Breast epithelium (tissue), 3 donors: ENCODE data around the gene FOXK1.

ENCODE experiments used
- CTCF ChIP-seq, 3 donors: fragments of 450-650 bp; IDR thresholded peaks; one replicate each; pipeline ENCODE4 v1.5.1; 2016 to 2017; ENCODE audit warnings: antibody characterized with exemption in 3 of 3, mild to moderate bottlenecking in 3 of 3, moderate library complexity in 3 of 3
- POLR2A ChIP-seq: fragments of 450-650 bp; IDR thresholded peaks from one replicate; pipeline ENCODE4 v1.6.1; 2016; ENCODE audit warnings: antibody characterized with exemption, mild to moderate bottlenecking, moderate library complexity
- POLR2AphosphoS5 ChIP-seq, 3 donors: sonication (generic); formaldehyde crosslinking; IDR thresholded peaks; one replicate each; pipeline ENCODE4 v1.6.1; 2017; ENCODE audit warnings: antibody characterized with exemption in 3 of 3

DNA sequence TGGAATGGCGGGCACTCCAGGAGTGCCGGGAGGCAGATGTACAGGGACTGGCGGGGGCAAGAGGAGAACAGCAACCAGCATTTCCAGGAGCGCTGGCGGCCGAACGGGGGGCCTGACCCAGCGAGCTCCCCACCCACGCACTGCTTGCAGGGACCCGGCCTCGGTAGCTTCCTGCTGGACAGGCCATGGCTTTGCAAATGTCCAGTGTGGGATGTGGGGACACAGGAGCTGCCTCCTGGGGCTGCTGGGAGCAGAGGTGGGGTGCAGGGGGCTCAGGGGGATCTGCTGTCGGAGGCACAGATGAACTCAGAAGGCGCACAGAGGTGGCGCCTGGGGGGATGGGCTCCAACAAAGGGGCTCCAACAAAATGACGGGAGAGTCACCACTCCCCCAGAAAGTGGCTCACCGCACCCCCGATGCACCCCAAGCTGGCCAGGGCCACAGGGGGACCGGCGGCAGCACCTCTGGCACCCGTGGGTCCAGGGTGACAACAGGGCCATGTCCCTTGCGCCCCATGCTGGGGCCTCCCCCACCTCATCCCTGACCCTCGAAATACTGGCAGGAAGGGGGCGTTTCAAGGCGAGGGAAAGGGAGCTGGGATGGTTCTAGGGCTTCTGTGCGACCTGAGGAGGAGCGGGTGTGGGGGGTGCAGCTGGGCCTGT is 134.5 kb downstream of the FOXK1 start:
- TF ChIP-seq POLR2AphosphoS5 (IDR thresholded peaks at IDR 0.05) = no peak
- TF ChIP-seq POLR2A = no peak
- no peak for TF ChIP-seq CTCF (IDR thresholded peaks at IDR 0.05)
